Esophagus muscularis mucosa (tissue), 4 donors: ENCODE measurements around the gene CACNG1.

Source experiments
- CTCF ChIP-seq, 3 experiments: fragments of 200-600 bp in 2 of 3; fragments of 450-650 bp in 1 of 3; sonication (generic) in 2 of 3; IDR thresholded peaks; one replicate each; pipeline ENCODE4 v1.5.1; 2017 to 2019; ENCODE audit warnings: antibody characterized with exemption in 3 of 3, mild to moderate bottlenecking in 2 of 3, moderate library complexity in 1 of 3
- EP300 ChIP-seq: sonication (generic); formaldehyde crosslinking; IDR thresholded peaks from one replicate; pipeline ENCODE4 v1.6.1; 2017; ENCODE audit warnings: antibody characterized with exemption
- POLR2A ChIP-seq: fragments of 450-650 bp; IDR thresholded peaks from one replicate; pipeline ENCODE4 v1.6.1; 2017; ENCODE audit warnings: antibody characterized with exemption, moderate library complexity, mild to moderate bottlenecking, low read depth

DNA sequence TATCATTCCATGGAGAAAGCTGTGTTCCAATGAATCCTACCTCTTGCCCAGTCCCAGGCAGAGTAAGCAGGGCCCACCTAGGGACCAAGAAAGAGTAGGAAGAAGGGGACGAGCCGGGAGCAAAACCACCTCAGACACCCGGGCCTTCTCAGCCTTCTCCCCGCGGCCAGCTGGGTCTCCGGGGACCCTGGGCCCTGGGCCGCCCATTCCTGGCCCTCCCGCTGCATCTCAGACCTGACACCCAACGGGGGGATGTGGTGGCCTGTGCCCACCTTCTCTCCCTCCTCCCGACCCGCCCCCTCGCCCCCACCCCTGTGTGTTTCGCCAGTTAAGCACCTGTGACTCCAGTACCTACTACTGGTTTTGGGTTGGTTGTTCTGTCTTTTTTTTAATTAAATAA is 11.4 kb upstream of the CACNG1 start:
- TF ChIP-seq POLR2A = no peak
- TF ChIP-seq EP300 = no peak
- no peak for TF ChIP-seq CTCF (IDR thresholded peaks at IDR 0.05)
